ENCODE results near the gene LITAFD.

The LITAFD gene

DNA sequence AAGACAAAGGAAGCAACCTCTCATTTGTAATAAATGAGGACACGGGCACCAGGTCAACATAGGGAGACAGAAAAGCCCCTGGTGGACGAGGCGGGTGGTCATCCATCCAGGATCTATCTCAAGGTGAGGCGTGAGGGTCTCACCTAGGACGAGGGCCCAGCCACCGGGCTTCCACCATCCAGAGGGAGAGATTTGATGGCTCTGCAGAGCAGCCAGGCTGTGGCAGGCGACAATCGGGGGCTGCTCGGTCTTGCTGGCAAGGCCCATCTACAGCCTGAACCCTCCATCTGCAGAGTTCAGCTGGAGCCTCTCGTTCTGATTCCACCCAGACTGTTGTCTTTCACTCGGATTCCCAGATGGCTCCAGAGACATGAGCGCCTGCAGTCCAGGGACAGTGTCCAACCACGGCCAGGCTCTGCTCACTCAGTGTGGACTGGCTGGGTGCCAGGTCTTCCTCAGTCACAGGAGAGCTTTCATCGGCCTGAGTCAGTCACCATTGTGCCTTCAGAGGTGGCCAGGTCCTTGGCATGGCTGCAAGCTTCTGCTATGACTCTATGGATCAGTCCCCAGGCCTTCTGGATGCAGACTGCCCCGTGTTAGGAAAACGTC is 5.9 kb downstream of the LITAFD start:
- H3K18ac ChIP-seq (ENCODE audit: low read length): peak overlapping the region; percentile 57
- H2BK5ac ChIP-seq (ENCODE audit: low read length): no peak overlapping the region

DNA sequence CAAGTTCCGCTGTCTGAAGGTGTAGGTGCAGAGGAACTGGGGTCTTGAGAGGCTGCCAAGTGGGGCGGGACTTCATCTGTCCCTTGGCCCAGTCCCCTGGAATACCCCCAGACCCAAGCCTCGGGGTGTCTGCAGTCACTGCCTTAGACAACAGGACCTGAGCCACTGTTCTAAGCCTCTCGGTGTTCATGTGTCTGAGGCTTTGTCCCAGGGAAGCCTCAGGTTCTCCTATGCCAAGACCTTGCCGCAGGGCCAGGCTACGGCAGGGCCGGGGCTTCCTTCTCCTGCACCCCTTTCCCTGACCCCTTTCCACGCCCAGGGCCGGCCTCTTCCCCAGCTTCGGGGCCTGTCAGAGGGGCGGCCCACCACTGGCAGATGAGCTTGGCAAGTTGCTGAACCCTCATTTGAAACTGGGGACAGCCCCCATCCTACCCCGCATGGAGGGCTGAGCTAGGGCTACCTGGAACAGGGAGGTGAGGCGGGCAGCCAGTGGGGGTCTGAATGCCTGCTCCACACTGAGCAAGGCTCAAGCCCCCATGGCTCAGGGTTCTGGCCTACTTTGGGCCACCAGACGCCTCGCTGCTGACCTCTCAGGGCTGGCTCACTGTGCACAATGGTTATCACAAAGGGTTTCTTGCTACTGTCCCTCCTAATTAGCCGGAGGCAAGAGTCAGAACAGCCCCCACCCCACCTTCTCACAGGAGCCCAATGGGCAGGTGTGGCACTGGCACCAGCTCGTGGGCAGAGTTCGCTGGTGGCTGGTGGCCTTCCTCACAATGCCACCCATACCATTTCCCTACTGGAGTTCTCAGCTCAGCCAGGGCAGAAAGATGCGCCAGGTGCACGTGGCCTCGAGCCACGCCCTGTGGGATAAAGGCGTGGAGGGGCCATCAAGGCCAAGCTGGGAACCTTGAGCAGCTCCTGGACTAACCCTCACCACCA is 7.1 kb downstream of the LITAFD start:
- Histone ChIP-seq H2BK120ac (ENCODE audit: low read depth, low read length) (no peak overlapping the region), H3K36me3 (replicated peaks in 1 of 2; ENCODE audit: control insufficient read depth in 2 of 2, insufficient read depth in 2 of 2, low read length in 2 of 2) (peaks cover 30 to 71% of the 10 kb centered on the region in 2 donors), H3K27me3 (ENCODE audit: control insufficient read depth in 3 of 3, insufficient read depth in 3 of 3, low read depth in 1 of 3, low read length in 3 of 3) (no peaks in the 10 kb centered on the region), H3K27ac (replicated peaks; ENCODE audit: low read length) (no peak overlapping the region), H2BK12ac (ENCODE audit: low read length) (no peak overlapping the region), H3K9ac (ENCODE audit: low read depth, low read length, poor library complexity) (no peak overlapping the region), H3K14ac (ENCODE audit: low read length) (no peak overlapping the region), H3K79me1 (ENCODE audit: low read depth, low read length) (peaks cover 1% of the 10 kb centered on the region), H3K4me2 (ENCODE audit: insufficient read depth, low read length, poor library complexity, severe bottlenecking) (no peak overlapping the region), H3K18ac (ENCODE audit: low read length) (peak overlapping the region; percentile 39), H2AK5ac (ENCODE audit: low read depth, low read length) (peak overlapping the region; percentile 13), H4K8ac (ENCODE audit: low read depth, low read length) (no peak overlapping the region), H2BK5ac (ENCODE audit: low read length) (no peak overlapping the region), H3K23ac (ENCODE audit: low read depth, low read length, poor library complexity) (peak overlapping the region; percentile 53), H3K4me3 (ENCODE audit: low read length in 2 of 2) (no peak overlapping the region), H3K9me3 (replicated peaks in 1 of 2; ENCODE audit: control insufficient read depth in 2 of 2, insufficient read depth in 1 of 2, low read depth in 1 of 2, low read length in 2 of 2) (peaks cover 0 to 4% of the 10 kb centered on the region in 2 donors), H3K4me1 (ENCODE audit: control insufficient read depth in 2 of 2, insufficient read depth in 1 of 2, low read depth in 1 of 2, low read length in 2 of 2) (peaks cover 10 to 21% of the 10 kb centered on the region in 2 donors), H2BK15ac (ENCODE audit: low read length) (no peak overlapping the region), H3K4ac (ENCODE audit: low read length) (no peak overlapping the region), H2AFZ (ENCODE audit: low read length) (no peak overlapping the region), H4K91ac (ENCODE audit: low read depth, low read length, poor library complexity) (no peak overlapping the region)
- WGBS, 2 donors (ENCODE audit: extremely low coverage in 2 of 2, insufficient read length in 2 of 2, insufficient replicate concordance in 1 of 2): no CpG with 5 or more reads among the region's 23 CpGs
- DNase-seq (ENCODE audit: low spot score): no peak

More for the DNA sequence above, 5.9 kb downstream of the LITAFD start:
- Histone ChIP-seq H3K9me3 (replicated peaks in 1 of 2; ENCODE audit: control insufficient read depth in 2 of 2, insufficient read depth in 1 of 2, low read depth in 1 of 2, low read length in 2 of 2) (peaks cover 0 to 4% of the 10 kb centered on the region in 2 donors), H2BK120ac (ENCODE audit: low read depth, low read length) (no peak overlapping the region), H4K8ac (ENCODE audit: low read depth, low read length) (peak overlapping the region; percentile 65), H3K4me3 (ENCODE audit: low read length in 2 of 2) (peak overlapping the region in 1 of 2 donors; percentile 35), H3K14ac (ENCODE audit: low read length) (no peak overlapping the region), H3K4me1 (ENCODE audit: control insufficient read depth in 2 of 2, insufficient read depth in 1 of 2, low read depth in 1 of 2, low read length in 2 of 2) (peaks cover 5 to 21% of the 10 kb centered on the region in 2 donors), H3K9ac (ENCODE audit: low read depth, low read length, poor library complexity) (no peak overlapping the region), H3K36me3 (replicated peaks in 1 of 2; ENCODE audit: control insufficient read depth in 2 of 2, insufficient read depth in 2 of 2, low read length in 2 of 2) (peaks cover 26 to 59% of the 10 kb centered on the region in 2 donors), H2BK12ac (ENCODE audit: low read length) (no peak overlapping the region), H3K23ac (ENCODE audit: low read depth, low read length, poor library complexity) (peak overlapping the region; percentile 73), H4K91ac (ENCODE audit: low read depth, low read length, poor library complexity) (no peak overlapping the region), H3K27me3 (ENCODE audit: control insufficient read depth in 3 of 3, insufficient read depth in 3 of 3, low read depth in 1 of 3, low read length in 3 of 3) (no peaks in the 10 kb centered on the region), H2BK15ac (ENCODE audit: low read length) (no peak overlapping the region), H3K27ac (replicated peaks; ENCODE audit: low read length) (no peak overlapping the region), H3K4ac (ENCODE audit: low read length) (no peak overlapping the region), H2AK5ac (ENCODE audit: low read depth, low read length) (peak overlapping the region; percentile 56), H2AFZ (ENCODE audit: low read length) (no peak overlapping the region), H3K4me2 (ENCODE audit: insufficient read depth, low read length, poor library complexity, severe bottlenecking) (no peak overlapping the region), H3K79me1 (ENCODE audit: low read depth, low read length) (peaks cover 1% of the 10 kb centered on the region)
- no peak for DNase-seq (ENCODE audit: low spot score)
- no CpG with 5 or more reads among the region's 16 CpGs for WGBS, 2 donors (ENCODE audit: extremely low coverage in 2 of 2, insufficient read length in 2 of 2, insufficient replicate concordance in 1 of 2)

GRCh38 chr16:8889893-8890548 is 7.9 kb downstream of the LITAFD start:
- no peak overlapping the region for H3K27ac ChIP-seq (replicated peaks; ENCODE audit: low read length)
- no CpG with 5 or more reads among the region's 14 CpGs for WGBS, 2 donors (ENCODE audit: extremely low coverage in 2 of 2, insufficient read length in 2 of 2, insufficient replicate concordance in 1 of 2)
- no peak overlapping the region for H3K4me2 ChIP-seq (ENCODE audit: insufficient read depth, low read length, poor library complexity, severe bottlenecking)
- H4K8ac ChIP-seq (ENCODE audit: low read depth, low read length): no peak overlapping the region
- no peak overlapping the region for H2BK15ac ChIP-seq (ENCODE audit: low read length)
- no peak overlapping the region for H3K4ac ChIP-seq (ENCODE audit: low read length)
- no peak overlapping the region for H3K4me3 ChIP-seq (ENCODE audit: low read length in 2 of 2)
- H3K9me3 ChIP-seq (replicated peaks in 1 of 2; ENCODE audit: control insufficient read depth in 2 of 2, insufficient read depth in 1 of 2, low read depth in 1 of 2, low read length in 2 of 2): peaks cover 0 to 4% of the 10 kb centered on the region in 2 donors
- no peak overlapping the region for H2BK12ac ChIP-seq (ENCODE audit: low read length)
- peak overlapping the region; percentile 53 for H3K23ac ChIP-seq (ENCODE audit: low read depth, low read length, poor library complexity)
- H2BK120ac ChIP-seq (ENCODE audit: low read depth, low read length): no peak overlapping the region
- peaks cover 8 to 17% of the 10 kb centered on the region in 2 donors for H3K4me1 ChIP-seq (ENCODE audit: control insufficient read depth in 2 of 2, insufficient read depth in 1 of 2, low read depth in 1 of 2, low read length in 2 of 2)
- no peak overlapping the region for H3K14ac ChIP-seq (ENCODE audit: low read length)
- H3K36me3 ChIP-seq (replicated peaks in 1 of 2; ENCODE audit: control insufficient read depth in 2 of 2, insufficient read depth in 2 of 2, low read length in 2 of 2): peaks cover 36 to 79% of the 10 kb centered on the region in 2 donors
- no peak overlapping the region for H2AFZ ChIP-seq (ENCODE audit: low read length)
- no peak overlapping the region for H2AK5ac ChIP-seq (ENCODE audit: low read depth, low read length)
- no peaks in the 10 kb centered on the region for H3K27me3 ChIP-seq (ENCODE audit: control insufficient read depth in 3 of 3, insufficient read depth in 3 of 3, low read depth in 1 of 3, low read length in 3 of 3)
- DNase-seq (ENCODE audit: low spot score): no peak
- no peak overlapping the region for H4K91ac ChIP-seq (ENCODE audit: low read depth, low read length, poor library complexity)
- no peak overlapping the region for H3K18ac ChIP-seq (ENCODE audit: low read length)
- no peak overlapping the region for H2BK5ac ChIP-seq (ENCODE audit: low read length)
- no peak overlapping the region for H3K9ac ChIP-seq (ENCODE audit: low read depth, low read length, poor library complexity)
- peaks cover 1% of the 10 kb centered on the region for H3K79me1 ChIP-seq (ENCODE audit: low read depth, low read length)

All from neuronal stem cell (in vitro differentiated cells).